ENCODE measurements around the gene CDH12.

The CDH12 gene

DNA sequence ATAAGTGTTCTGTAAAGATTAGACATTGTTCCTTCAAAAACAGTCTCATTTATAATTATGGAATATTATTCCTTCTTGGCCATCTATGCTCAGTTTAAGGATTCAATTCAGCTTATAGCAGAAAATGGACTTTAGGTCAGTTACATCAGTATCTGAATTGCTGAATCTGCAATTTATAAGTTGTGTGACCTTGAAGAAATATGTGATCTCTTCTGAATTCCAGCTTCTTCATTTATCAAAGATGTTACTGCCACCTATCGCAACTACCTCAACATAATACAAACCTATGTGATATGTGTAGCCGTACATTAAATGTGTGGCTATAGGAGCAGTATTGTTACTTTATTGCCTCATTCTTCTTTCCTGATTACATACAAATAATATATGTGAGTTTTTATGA, 118.2 kb downstream of the CDH12 start:
- Histone ChIP-seq H3K4me3 (no peak overlapping the region), H3K9me3 (replicated peaks in 1 of 11) (no peaks in the 10 kb centered on the region), H3K27me3 (no peaks in the 10 kb centered on the region), H3K36me3 (no peaks in the 10 kb centered on the region), H4K20me1 (no peaks in the 10 kb centered on the region), H3K9ac (no peak overlapping the region), H3K4me1 (no peaks in the 10 kb centered on the region), H3K27ac (no peak overlapping the region), H3K4me2 (no peak overlapping the region)
- TF ChIP-seq Cebpa-rat (IDR thresholded peaks at IDR 0.05), result no peak

DNA sequence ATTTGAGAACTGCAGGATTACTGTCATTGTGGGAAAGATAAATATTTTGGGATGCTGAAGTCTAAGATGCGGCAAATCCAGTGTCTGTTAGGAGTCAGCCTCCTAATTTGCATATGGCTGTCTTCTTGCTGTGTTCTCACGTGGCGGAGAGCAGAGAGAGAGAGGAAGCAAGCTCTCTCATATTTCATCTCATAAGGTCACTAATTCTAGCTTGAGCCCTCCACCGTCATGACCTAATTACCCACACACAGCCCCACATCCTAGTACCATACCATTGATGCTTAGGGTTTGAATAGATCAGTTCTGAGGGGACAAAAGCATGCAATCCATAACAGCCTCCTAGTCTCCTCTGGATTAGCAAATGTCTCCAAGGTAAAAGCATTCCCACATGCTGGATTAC, 124.5 kb downstream of the CDH12 start:
- H3K4me1 ChIP-seq, result no peaks in the 10 kb centered on the region
- no peak overlapping the region for H3K4me2 ChIP-seq
- H3K4me3 ChIP-seq, result no peak overlapping the region
- H4K20me1 ChIP-seq, result no peaks in the 10 kb centered on the region
- H3K9ac ChIP-seq, result no peak overlapping the region
- no peak overlapping the region for H3K27ac ChIP-seq
- no peaks in the 10 kb centered on the region for H3K9me3 ChIP-seq (replicated peaks in 1 of 11)
- no peak for TF ChIP-seq Cebpa-rat (IDR thresholded peaks at IDR 0.05)
- no peaks in the 10 kb centered on the region for H3K36me3 ChIP-seq
- H3K27me3 ChIP-seq, result no peaks in the 10 kb centered on the region

DNA sequence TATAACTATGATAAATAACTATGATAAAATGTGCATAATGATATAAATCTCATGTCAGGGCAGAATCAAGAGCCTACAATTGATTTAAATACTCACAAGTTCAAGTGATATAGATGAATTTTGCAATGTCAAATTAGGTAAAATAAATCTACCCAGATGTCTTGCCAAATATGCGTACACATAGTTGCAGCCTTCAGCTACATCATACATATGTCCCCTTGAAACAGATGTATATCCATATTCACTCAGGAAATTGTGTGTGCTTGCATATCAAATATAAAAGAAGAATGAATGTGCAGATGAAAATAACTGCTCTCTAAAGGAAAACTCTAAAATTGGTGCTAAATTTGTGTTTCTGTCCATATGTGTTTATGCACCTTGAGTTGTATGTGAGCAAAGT, 130.7 kb downstream of the CDH12 start:
- no peak overlapping the region for H3K4me2 ChIP-seq
- no peaks in the 10 kb centered on the region for H3K36me3 ChIP-seq
- H3K27ac ChIP-seq, result no peak overlapping the region
- H3K9me3 ChIP-seq (replicated peaks in 1 of 11), result peaks cover 0 to 33% (median 6%) of the 10 kb centered on the region in 11 experiments; a peak in 13 of 22 replicates
- H3K9ac ChIP-seq, result no peak overlapping the region
- H3K4me1 ChIP-seq, result no peaks in the 10 kb centered on the region
- no peaks in the 10 kb centered on the region for H4K20me1 ChIP-seq
- no peaks in the 10 kb centered on the region for H3K27me3 ChIP-seq
- no peak for TF ChIP-seq Cebpa-rat (IDR thresholded peaks at IDR 0.05)
- H3K4me3 ChIP-seq, result no peak overlapping the region

DNA sequence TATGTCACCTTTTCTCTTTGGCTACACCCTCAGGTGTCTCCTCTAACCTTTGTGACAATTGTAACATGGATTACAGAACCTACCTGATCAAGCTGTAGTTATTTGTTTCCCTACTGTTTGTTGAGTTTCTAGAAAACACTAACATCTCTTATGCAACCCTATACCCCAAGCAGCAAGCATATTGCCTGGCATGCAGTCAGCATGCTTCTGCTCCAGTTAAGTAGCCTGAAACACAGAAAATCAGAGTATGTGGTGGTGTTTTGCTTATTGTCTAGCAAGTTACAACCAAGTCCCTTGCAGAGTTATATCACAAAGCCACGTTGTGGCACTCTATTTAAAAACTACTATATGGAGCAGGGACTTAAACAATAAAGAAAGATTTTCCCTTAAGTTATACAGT, 131.1 kb downstream of the CDH12 start:
- TF ChIP-seq Cebpa-rat (IDR thresholded peaks at IDR 0.05), result no peak
- H3K4me2 ChIP-seq, result no peak overlapping the region

DNA sequence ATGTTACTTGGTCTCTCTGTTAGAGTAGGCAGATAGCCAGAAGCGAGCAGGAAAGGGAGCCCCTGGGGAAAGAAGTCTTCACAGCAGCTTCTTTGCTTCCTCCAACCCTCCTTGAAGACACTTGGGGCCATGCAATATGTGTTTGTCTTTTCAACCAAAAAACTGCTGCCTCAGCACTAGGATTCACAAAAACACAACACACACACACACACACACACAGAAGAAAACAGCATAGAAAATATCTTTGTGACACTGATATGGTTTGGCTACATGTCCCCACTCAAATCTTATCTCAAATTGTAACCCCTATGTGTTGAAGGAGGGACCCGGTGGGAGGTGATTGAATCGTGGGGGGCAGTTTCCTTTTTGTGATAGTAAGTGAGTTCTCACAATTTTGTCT, 133.3 kb downstream of the CDH12 start:
- Histone ChIP-seq H3K4me1 (no peaks in the 10 kb centered on the region), H3K4me2 (no peak overlapping the region), H3K9ac (no peak overlapping the region), H3K4me3 (no peak overlapping the region), H3K36me3 (no peaks in the 10 kb centered on the region), H3K9me3 (replicated peaks in 1 of 11) (peaks cover 0 to 33% (median 6%) of the 10 kb centered on the region in 11 experiments; a peak in 13 of 22 replicates), H3K27ac (no peak overlapping the region), H3K27me3 (no peaks in the 10 kb centered on the region), H4K20me1 (no peaks in the 10 kb centered on the region)
- no peak for TF ChIP-seq Cebpa-rat (IDR thresholded peaks at IDR 0.05)

More for the DNA sequence above, 131.1 kb downstream of the CDH12 start:
- Histone ChIP-seq H3K9ac (no peak overlapping the region), H3K36me3 (no peaks in the 10 kb centered on the region), H3K9me3 (replicated peaks in 1 of 11) (peaks cover 0 to 33% (median 6%) of the 10 kb centered on the region in 11 experiments; a peak in 13 of 22 replicates), H3K27me3 (no peaks in the 10 kb centered on the region), H4K20me1 (no peaks in the 10 kb centered on the region), H3K4me1 (no peaks in the 10 kb centered on the region), H3K4me3 (no peak overlapping the region), H3K27ac (no peak overlapping the region)

DNA sequence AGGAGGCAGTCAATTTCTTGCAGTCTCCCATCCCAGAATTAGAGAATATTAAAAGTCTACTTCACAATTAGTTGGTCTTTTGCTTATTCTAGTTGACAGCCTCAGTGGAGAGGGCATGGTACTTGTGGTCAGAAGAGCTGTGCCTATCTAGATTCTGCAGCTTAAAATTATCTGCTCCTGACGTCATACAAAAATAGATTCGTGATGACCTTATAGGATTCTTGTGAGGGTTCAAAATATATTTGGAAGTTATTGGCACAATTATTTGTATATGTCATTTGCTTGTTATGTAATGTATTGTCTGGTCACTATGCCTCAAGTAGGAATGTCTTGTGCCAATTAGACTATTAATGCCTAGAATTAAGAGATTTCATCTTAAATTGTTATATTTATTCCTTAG, 142.5 kb downstream of the CDH12 start:
- H3K36me3 ChIP-seq, result no peaks in the 10 kb centered on the region
- H3K4me1 ChIP-seq, result no peaks in the 10 kb centered on the region
- no peaks in the 10 kb centered on the region for H3K9me3 ChIP-seq (replicated peaks in 1 of 11)
- no peak overlapping the region for H3K4me3 ChIP-seq
- no peak for TF ChIP-seq Cebpa-rat (IDR thresholded peaks at IDR 0.05)
- no peaks in the 10 kb centered on the region for H4K20me1 ChIP-seq
- no peak overlapping the region for H3K27ac ChIP-seq
- no peak overlapping the region for H3K4me2 ChIP-seq
- H3K9ac ChIP-seq, result no peak overlapping the region
- H3K27me3 ChIP-seq, result no peaks in the 10 kb centered on the region

DNA sequence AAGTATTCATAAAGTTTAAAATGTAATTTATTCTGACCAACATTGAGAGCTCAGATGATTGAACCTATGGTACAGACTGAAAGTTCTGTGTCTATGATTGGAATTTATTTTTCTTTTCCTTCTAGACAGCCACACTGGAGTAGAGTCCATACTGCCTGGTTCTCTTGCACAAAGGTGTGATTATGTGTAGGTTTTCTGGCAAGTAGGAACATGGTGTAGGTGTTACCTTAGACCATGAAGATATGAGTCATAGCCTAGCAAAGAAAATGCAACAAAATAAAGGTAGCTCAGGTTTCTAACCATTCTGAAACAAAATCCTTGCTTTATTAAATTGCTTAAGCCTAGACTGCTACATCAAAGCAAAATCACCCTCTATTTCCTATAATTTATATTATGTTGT, 143.4 kb downstream of the CDH12 start:
- H3K4me2 ChIP-seq, result no peak overlapping the region
- no peak for TF ChIP-seq Cebpa-rat (IDR thresholded peaks at IDR 0.05)
- H4K20me1 ChIP-seq, result no peaks in the 10 kb centered on the region
- no peaks in the 10 kb centered on the region for H3K4me1 ChIP-seq
- no peak overlapping the region for H3K9ac ChIP-seq
- no peaks in the 10 kb centered on the region for H3K9me3 ChIP-seq (replicated peaks in 1 of 11)
- H3K27me3 ChIP-seq, result no peaks in the 10 kb centered on the region
- H3K36me3 ChIP-seq, result no peaks in the 10 kb centered on the region
- H3K4me3 ChIP-seq, result no peak overlapping the region
- no peak overlapping the region for H3K27ac ChIP-seq

DNA sequence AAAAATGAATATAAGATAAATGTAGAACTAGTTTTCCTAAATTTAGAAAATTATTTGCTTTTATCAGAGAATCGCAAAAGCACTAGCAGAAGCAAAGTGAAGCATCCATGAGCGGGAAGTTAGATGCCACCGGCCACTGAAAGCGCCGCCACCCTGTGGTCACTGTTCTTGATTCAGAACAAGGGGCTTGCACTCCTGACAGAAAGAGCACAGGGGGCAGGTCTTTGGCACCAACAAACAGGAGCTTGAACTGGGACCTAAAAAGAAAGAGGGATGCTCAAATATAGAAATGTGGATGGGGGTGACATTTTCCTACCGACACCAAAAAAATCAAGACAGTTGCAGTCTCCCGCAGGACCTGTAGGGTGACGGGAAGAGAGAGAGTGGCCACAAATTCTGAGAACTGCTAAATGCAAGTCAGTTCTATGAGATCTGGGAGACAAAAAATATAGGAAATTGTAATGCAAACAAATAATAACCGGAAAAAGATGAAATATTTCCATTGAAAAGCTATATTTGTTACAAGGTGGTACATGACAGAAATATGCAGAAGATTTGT, 144.3 kb downstream of the CDH12 start:
- Histone ChIP-seq H3K27ac (no peak overlapping the region), H3K4me3 (no peak overlapping the region), H3K4me2 (no peak overlapping the region), H3K9ac (no peak overlapping the region), H3K9me3 (replicated peaks in 1 of 11) (no peaks in the 10 kb centered on the region), H3K36me3 (no peaks in the 10 kb centered on the region), H3K27me3 (no peaks in the 10 kb centered on the region), H3K4me1 (no peaks in the 10 kb centered on the region), H4K20me1 (no peaks in the 10 kb centered on the region)
- TF ChIP-seq Cebpa-rat (IDR thresholded peaks at IDR 0.05), result no peak

DNA sequence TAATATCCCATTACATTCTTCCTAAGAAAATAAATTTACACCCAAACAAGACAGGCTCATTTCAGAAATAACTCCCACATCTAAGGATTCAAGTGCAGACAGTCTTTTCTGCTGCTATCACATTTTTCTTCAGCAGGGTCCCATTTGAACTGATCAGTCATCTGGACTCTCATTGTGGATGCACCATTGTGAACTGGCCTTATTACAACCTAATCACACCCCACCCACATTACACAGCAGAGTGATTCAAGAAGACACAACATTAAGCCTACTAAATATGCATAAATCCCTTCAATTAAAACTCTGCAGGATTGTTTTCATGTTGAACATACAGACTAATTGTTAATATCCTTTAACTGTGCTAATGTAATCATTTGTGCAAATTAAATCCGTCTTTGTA, 146.2 kb downstream of the CDH12 start:
- Histone ChIP-seq H3K27ac (no peak overlapping the region), H3K4me3 (no peak overlapping the region), H3K27me3 (no peaks in the 10 kb centered on the region), H4K20me1 (no peaks in the 10 kb centered on the region), H3K4me1 (no peaks in the 10 kb centered on the region), H3K4me2 (no peak overlapping the region), H3K36me3 (no peaks in the 10 kb centered on the region), H3K9ac (no peak overlapping the region), H3K9me3 (replicated peaks in 1 of 11) (no peaks in the 10 kb centered on the region)
- TF ChIP-seq Cebpa-rat (IDR thresholded peaks at IDR 0.05), result no peak

DNA sequence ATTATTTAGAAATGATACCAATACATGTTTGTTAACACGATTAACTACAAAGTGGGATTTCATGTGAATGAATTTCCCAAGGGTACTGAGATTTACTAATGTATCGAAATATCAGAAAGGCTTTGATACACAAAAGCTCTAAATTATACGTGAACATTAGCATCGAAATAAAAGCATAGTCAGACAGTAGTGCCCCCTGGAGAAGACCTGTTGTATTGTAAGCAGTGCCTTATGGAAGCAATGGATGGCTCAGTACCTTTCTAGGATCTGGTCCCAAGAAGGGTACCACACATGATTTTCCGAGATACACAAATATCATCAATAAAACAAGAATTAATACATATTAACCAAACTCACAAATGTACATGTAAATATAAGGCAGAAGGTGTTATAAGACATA, 153.8 kb downstream of the CDH12 start:
- H3K4me2 ChIP-seq, result no peak overlapping the region
- no peaks in the 10 kb centered on the region for H3K9me3 ChIP-seq (replicated peaks in 1 of 11)
- no peaks in the 10 kb centered on the region for H3K27me3 ChIP-seq
- no peaks in the 10 kb centered on the region for H3K4me1 ChIP-seq
- no peak overlapping the region for H3K4me3 ChIP-seq
- H3K27ac ChIP-seq, result no peak overlapping the region
- H3K9ac ChIP-seq, result no peak overlapping the region
- H3K36me3 ChIP-seq, result no peaks in the 10 kb centered on the region
- no peak for TF ChIP-seq Cebpa-rat (IDR thresholded peaks at IDR 0.05)
- no peaks in the 10 kb centered on the region for H4K20me1 ChIP-seq
